NCI-H187 (cell line): Measurements from ENCODE around the gene CAMK4.
"Not testable (repeated sequence)": the region's sequence is repeated elsewhere in the genome, so short reads cannot be mapped to it uniquely, and the experiment has no call there.

Source experiments
- DNase-seq, 2 experiments: peaks; one replicate each; lab custom pipeline; 2025; lab: John Stamatoyannopoulos, UW

Gene CAMK4

DNA sequence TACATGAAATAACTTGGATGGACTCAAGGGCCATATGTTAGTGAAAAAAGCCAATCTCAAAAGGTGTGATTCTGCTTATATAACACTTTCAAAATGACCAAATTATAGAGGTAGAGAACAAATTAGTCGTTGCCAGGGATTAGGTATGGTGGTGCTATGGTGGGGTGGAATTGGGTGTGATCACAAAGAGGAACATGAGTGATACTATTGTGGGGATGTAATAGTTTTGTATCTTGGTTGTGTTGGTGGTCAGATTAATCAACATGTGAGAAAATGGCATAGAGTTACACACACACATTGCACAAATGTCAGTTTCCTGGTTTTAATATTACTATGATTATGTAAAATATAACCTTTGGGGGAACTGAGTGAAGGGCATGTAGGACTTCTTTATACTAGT is 31.9 kb downstream of the CAMK4 start:
- DNase-seq, result no peak

DNA sequence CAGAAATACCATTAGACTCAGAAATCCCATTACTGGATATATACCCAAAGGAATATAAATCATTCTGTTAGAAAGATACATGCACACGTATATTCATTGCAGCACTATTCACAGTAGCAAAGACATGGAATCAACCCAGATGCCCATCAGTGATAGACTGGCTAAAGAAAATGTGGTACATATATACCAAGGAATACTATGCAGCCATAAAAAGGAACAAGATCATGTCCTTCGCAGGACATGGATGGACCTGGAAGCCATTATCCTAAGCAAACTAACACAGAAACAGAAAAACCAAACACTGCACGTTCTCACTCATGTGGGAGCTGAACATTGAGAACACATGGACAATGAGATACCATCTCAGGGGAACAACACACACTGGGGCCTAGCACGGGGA is 33.4 kb downstream of the CAMK4 start:
- not testable (repeated sequence) for DNase-seq

DNA sequence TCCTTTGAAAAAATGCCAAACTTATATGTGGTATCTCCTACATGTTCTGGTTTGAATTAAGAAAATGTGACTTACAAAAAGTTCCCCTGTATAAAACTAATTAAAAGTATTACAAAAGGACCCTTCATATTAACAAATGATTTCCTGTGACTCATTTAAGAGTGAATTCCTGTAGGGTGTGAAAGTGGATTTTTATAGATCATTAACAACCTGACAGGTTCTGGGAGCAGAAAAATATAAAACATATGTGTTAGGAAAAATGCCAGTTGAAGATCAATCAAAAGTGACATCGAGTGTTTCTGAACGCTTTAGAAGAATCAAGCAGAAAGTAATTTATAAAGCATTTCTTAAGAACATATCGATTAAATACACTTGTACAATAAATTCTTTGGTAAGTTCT is 35.5 kb downstream of the CAMK4 start:
- DNase-seq, result no peak

DNA sequence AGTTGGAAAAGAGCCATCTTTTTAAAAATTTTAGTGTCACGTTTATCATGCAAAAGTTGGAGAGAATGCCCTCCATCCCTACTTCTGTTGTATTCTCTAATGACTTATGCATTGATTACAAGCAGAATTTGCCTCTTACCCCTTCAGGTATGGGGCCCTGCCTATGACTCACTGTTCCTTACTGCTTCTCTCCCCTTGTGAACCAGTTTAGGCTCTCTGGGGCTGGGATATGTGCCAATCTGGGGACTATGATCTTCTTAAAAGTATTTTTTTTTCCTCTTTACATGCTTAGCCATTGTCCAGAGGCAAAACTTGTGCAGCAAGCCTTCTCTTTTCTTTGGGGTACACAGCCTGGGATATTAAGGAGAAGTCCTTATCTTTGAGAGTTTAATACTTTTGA is 37.4 kb downstream of the CAMK4 start:
- DNase-seq, result no peak

DNA sequence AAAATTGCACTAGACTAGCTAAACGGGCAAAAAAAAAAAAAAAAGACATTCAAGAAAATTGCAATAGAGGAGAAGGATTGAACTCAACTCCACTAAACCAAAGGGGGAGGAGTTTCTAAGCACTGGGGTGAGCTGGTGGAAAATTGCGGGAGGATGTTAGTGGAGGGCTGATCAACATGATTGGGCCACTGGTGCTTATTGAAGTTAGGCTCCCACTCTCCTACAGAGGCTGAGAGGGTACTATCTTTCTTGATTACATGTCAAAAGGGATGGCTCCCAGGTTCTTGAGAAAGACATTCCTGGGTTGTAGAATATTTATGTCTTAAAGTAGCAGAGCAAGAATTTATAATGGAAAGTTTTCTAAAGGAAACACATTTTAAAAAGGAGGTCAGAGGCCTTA is 38.0 kb downstream of the CAMK4 start:
- DNase-seq, result no peak

DNA sequence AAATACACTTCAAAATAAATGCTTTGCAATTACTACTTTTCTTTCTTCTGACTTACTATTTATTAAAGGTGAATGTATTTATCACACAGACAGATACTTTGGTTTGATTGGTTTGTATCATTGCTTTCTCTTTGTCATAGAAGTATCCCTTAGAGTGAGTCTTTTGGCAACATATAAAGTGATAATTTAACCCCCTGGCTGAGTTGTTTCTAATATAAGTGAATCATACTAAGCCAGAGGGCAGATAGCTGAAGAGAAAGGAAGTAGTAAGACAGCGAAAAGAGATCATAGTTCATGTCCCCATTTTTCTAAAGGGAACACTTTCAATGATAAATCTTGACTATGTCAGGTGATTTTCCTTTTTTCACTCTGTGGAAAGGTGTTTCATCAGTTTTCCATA is 38.6 kb downstream of the CAMK4 start:
- DNase-seq, result no peak

DNA sequence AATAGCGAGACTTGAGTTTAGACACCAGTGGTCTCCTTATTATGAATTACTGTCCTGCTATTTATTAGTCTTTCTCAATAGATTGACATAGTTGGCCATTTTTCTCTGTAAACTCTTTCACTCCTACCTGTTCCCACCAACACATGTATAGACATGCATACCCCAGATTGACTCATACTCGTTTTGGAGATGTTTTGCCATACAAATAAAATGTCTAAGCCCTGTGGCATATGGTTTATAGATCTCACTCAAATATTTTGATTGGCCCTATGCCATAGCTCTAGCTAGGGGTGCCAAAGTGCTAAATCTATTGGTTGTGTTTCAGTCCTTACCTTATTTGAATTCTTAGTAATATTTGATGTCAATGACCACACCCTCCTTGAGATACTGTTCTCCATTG is 42.3 kb downstream of the CAMK4 start:
- no peak for DNase-seq

DNA sequence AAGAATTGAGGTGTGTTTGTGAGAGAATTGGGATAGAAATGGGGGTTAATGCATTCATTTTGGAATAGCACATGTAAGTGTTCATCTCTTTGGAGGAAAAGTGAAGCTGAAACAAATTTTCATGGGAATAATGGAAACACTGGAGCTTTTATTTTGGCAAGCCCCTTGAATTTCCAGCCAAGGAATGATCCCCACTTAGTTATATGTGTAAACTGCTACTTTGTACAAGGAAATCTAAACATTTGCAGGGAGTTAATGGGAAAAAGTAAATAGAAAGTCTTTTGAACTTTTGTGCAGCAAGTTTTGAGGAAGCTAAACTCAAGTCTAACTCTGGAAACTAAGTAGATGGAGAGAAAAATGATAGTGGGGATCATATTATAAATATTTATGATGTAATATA is 44.1 kb downstream of the CAMK4 start:
- DNase-seq, result no peak

DNA sequence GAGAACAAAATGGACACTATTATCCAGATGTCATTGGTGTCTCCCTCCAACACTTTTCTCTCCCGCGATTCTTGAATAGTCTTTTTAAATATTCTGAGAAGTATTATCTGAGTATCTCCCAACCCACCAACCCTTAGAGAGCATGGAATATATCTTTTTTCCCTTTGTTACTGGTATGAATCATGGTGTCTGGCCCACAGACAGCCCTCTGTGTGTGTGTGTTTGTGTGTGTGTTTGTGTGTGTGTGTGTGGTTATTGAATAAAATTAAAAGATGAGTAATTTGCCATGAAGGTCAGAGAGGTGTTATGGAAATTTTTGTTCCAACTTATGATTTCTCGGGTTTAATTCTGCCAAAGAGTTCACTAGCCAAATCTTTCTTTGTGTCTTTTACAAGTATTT is 47.7 kb downstream of the CAMK4 start:
- no peak for DNase-seq

DNA sequence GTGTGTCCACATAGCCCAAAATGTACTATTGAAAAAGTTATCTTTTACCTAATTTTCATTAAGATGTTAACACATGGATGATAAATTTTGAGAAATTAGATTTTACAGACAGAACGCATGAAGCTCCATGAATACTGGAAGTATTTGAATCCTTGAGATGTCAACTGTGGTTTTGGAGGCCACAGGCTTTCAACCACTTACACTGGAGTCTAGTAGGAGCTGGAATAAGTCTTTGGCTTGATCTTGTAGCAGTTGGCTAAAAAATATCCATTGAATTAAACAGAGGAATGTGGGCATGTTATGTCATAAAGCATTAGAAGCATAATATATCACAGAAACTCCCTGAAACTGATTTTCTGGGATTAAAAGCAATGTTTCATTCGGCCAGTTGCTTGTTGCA is 52.9 kb downstream of the CAMK4 start:
- DNase-seq, result no peak

DNA sequence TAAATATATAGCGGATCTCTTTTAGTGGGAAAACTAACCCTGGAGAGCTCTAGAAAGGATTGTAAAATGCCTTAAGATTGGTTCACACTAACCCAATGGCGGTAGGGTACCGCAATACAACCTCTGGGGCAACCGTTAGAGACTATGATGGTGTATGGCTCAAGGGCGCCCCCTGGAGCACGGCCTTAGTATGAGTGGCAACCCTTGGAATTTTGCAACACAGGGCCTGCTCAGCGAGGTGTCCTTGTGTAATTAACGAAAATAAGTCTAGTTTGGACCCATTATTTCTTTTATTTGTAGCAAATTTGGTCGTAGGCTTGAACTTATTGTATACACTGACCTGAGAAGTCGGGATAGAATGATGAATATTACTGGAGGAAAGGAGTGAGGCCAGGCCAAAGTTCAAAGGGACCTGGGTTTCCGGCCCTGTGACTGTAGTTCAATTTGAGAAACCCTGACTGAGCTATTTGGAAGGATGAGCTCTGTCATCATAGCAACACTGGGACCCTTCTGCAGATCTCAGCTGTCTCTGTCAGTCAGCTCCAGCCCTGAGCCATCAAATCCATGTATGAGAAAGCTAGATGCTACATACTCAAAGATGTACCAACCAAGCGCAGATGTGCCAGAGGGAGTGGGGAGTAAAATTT is 54.8 kb downstream of the CAMK4 start:
- DNase-seq, result peak; percentile 5 to 25

DNA sequence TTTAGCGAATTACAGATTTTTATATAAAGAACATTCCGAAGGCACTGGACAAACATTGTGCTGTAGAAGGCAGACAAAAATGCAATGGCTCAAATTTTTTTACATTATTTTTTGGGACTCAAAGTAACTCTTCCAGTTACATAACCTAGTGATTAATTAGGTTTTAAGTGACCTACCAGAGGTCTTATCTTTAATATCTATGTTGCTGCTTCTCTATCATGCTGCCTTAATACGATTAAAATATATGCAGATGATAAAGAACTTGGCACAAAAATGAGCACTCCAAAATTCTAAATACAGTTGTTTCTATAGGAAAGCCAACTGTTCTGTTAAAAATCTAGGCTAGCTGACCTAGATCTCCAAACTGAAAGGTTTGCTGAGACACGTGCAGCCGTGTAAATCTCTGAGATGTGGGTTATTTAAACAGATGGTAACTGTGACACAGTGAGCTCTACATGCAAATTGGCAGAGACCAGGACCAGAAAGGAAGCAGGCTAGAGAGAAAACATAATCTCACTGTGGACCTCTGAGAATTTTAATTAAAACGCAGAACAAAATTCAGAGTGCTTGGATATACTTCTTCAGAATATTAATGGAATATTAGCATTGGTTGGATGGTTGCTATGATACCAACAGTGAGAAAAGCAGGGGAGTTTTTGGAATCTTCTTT is 56.2 kb downstream of the CAMK4 start:
- no peak for DNase-seq

DNA sequence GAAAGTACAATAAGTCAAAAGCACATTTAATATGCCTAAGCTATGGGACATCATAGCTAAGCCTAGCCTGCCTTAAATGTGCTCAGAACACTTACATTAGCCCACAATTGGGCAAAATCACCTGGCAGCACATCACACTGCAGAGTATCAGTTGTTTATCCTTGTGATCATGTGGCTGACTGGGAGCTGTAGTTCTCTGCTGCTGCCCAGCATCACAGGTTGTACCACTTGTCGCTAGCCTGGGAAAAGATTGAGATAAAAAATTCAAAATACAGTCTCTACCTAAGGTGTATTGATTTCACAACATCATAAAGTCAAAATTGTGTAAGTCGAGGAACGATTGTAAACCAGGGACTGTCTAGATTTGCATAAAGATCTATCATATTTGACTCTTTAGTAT is 58.6 kb downstream of the CAMK4 start:
- DNase-seq, result no peak

DNA sequence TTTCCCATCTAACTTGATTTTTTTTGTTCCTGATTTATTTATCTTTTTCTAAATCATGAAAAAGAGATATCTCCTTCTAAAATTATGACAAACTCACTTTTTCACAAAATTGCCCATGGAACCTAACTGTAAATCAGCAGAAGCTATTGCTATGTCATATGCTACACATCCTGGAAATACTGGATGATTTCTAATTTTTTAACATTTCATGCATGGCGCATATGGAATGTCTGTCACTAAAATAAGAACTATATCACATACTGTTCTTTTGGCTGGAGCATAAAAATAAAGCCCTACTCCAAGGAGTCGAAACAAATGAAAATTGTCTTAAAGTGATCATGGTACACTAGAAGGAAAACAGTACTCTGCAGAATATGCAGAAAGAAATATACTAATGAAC is 60.6 kb downstream of the CAMK4 start:
- DNase-seq, result no peak

DNA sequence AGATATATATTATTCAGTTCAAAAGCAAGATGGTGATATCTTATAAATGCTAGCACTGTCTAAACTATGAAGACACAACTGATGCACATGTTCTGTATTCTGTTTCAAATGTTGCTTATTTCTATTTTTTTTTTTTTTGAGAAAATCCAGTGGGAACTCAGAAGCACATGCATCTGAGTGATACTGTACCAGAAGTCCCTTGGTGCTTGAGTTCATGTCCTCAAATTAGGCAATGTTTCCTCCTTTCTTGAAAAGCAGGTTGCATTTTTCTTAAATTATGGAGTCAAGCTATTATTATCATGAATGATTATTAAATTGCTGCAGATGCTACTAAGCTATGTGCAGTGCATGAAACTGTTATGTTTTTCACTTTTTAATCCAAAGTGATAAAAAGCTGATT is 70.4 kb downstream of the CAMK4 start:
- no peak for DNase-seq

DNA sequence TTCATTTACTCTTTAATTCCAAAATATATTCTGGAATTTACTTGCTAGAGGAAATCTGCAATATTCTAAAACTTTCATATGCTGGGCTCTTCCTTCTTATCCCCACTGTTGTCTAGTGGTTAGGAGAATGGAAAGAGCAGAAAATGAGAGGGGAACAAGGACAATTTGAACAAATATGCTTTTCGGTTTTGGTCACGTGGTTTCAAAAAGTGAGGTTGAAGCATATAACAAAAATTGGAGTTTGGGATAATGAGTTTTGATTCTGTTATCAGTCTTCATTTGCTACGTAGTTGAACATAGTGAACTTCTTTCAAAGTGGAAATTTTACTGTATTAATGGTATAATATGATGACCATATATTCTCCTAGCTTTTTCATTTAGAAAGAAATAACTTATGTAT is 71.5 kb downstream of the CAMK4 start:
- DNase-seq, result no peak

DNA sequence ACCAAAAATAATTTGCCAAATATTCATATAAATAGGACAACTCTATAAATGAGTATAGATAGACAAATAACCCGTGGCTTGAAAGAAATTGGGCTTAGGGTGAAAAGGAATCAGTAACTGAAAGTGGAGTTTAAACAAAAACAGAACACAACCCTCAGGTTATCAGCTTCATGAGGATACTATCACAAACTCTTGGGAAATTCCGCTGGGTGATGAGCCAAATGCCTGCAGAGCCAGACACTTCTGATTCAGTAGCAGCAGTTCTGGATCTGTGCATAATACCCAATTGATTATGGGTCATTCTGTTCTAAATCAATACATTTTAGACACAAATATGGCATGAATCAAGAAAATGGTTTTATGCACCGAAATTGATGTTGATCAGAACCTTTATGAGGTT is 72.4 kb downstream of the CAMK4 start:
- DNase-seq, result no peak

DNA sequence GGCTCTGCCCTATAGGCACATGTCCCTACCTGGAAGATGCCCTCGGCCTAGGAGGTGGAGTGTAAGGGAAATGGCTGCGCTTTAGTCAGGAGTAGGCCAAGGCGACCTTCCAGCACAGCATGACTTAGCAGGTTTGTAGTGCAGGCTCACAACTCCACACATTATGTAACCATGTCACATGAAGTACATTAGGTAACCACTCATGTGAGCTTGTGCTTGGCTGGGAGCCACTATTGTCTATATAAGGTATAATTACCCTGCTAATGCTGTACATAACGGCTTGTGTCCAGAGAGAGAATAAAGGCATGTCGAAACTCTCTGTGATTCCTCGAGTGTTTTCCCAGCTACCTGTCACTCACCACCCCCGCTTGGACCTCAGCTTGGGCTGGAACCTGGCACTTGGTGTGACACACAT is 74.9 kb downstream of the CAMK4 start:
- no peak for DNase-seq

DNA sequence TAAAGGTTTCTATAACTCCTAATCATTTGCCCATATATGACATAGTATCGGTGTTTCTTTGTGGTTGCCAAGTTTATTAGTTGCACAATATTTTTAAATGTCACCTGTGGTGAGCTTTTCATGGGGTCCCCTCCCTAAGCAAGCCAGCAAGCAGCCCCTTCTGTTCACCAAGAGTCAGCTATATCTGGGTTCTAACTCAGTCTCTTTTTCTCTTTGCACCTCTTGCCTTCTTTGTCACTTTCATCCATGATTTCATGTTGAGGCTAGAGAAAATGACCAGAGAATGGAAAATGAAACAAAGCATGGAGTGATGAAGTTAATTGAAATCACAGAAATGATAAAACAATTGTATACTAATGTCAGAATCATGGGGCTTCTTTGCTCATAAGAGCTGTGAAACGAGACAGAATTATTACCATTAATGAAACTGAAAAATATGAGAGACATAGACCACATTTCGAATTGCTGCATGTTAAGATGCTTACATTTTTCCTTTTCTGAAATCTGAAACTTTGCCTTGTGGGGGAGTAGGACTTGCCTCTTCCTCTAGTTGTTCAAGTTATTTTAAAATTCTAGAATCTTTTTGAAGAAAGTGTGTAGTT is 75.7 kb downstream of the CAMK4 start:
- DNase-seq, result no peak

DNA sequence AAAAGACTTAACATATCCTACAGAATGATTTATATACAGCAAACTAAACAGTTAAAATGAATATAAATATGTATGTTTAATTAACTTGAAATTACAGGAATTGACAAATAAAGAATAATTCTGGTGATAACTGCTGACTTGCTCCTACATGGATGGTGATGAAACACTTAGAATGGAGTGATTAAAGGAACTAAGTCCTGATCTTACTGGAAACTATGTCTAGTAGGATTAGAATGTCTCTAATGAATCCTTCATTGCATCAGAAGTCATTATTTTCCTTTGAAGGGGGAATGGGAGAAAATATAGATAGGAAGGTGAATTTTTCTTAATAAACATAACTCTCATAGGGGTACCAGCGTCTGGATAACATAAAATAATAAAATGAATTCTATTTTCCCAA is 77.1 kb downstream of the CAMK4 start:
- DNase-seq, result no peak

DNA sequence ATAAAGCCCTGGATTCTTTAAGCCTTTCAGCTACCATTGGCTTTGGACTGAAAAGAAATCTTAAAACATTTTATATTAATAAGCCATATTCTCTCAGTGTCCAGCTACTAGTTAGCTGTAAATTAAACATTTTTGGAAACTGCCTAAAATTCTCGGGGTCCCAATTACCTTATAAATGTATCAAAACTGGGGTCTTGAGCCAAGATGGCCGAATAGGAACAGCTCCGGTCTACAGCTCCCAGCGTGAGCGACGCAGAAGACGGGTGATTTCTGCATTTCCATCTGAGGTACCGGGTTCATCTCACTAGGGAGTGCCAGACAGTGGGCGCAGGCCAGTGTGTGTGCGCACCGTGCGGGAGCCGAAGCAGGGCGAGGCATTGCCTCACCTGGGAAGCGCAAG is 77.9 kb downstream of the CAMK4 start:
- not testable (repeated sequence) for DNase-seq

DNA sequence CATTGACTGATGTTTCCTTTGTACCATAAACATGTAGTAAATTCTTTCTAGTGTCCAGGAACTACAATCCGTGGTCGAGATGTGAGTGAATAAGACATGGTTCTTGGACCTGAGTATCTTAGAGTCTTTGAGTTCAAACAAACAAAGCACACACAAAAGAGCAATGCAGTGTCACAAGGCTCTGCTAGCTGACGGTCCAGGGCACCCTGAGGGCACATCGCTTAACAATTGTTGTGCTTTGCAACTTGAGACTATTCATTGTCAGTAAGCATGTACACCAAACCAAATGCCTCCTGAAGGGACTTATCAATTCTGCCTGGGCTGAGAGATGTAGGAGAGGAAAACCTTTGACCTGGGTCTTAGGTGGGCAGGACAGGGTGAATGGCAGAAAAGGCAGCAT is 84.8 kb downstream of the CAMK4 start:
- DNase-seq, result no peak

DNA sequence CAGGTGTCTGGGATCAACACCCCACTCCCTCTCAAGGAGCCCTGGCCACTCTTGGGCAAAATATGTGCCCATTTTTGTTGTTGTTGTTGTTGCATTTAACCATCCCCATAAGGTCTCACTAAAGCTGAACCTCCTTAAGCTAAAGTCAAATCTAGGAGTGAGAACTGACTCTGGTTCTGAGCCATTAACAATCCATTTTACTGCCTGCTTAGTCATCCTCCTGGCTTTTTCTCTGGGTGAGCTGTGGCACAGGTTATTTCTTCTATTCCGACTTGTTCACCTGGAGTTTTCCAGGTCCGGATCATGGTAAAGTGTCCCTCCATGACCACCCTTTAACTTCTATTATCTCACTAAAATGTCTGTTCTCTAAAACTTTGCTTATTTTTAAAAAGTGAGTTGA is 85.2 kb downstream of the CAMK4 start:
- no peak for DNase-seq
